ENCODE results near the gene STX11.

STX11 gene

DNA sequence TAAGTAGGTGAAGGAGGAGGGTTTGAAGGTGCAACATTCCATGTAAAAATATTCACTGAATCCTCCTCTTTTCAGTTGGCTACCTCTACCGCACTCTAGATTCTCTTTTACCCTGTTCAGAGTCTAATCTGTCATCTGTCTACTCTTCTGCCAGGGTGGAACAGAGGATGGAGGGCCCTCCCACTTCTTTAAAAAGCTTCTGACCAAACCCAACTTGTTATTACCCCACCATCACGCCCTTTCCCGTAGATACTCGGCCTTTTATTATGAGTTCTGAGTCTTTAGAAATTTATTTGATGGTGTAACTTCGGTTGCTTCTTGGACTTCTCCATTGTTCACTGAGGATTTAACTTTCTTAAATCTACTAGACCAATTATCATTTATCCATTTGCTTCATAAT lies 11.7 kb downstream of the STX11 start:
- no peak for DNase-seq
- TF ChIP-seq, protein P1, sequence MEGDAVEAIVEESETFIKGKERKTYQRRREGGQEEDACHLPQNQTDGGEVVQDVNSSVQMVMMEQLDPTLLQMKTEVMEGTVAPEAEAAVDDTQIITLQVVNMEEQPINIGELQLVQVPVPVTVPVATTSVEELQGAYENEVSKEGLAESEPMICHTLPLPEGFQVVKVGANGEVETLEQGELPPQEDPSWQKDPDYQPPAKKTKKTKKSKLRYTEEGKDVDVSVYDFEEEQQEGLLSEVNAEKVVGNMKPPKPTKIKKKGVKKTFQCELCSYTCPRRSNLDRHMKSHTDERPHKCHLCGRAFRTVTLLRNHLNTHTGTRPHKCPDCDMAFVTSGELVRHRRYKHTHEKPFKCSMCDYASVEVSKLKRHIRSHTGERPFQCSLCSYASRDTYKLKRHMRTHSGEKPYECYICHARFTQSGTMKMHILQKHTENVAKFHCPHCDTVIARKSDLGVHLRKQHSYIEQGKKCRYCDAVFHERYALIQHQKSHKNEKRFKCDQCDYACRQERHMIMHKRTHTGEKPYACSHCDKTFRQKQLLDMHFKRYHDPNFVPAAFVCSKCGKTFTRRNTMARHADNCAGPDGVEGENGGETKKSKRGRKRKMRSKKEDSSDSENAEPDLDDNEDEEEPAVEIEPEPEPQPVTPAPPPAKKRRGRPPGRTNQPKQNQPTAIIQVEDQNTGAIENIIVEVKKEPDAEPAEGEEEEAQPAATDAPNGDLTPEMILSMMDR (IDR thresholded peaks at IDR 0.05) = no peak
- peaks cover 2% of the 10 kb centered on the region for H3K4me1 Mint-ChIP-seq
- H3K27ac Mint-ChIP-seq = no peak overlapping the region
- no peaks in the 10 kb centered on the region for H3K36me3 Mint-ChIP-seq (ENCODE audit: low read depth)
- H3K4me3 Mint-ChIP-seq = no peak overlapping the region
- H3K27me3 Mint-ChIP-seq (ENCODE audit: low read depth, poor library complexity) = no peaks in the 10 kb centered on the region
- no peaks in the 10 kb centered on the region for H3K9me3 Mint-ChIP-seq

DNA sequence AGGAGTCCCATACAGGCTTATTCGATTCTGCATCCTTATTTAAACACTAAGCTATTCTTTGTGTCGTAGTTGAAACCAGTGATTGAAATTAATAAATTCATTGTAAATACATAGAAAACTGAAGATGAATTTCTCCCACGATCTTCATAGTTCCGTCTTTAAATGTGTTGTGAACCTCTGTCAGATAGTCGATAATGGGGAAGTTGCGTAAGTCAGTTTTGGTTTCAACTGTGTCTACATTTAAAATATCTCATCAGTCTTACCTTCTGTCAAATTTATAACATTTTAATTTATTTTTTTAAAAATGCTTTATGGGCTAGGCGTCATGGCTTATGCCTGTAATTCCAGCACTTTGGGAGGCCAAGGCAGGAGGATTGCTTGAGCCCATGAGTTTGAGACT lies 12.7 kb downstream of the STX11 start:
- Mint-ChIP-seq H3K4me1 (no peaks in the 10 kb centered on the region), H3K27ac (no peak overlapping the region), H3K27me3 (ENCODE audit: low read depth, poor library complexity) (no peaks in the 10 kb centered on the region), H3K36me3 (ENCODE audit: low read depth) (no peaks in the 10 kb centered on the region), H3K9me3 (no peaks in the 10 kb centered on the region), H3K4me3 (no peak overlapping the region)
- TF ChIP-seq, protein P1 (IDR thresholded peaks at IDR 0.05) = no peak
- DNase-seq = no peak

DNA sequence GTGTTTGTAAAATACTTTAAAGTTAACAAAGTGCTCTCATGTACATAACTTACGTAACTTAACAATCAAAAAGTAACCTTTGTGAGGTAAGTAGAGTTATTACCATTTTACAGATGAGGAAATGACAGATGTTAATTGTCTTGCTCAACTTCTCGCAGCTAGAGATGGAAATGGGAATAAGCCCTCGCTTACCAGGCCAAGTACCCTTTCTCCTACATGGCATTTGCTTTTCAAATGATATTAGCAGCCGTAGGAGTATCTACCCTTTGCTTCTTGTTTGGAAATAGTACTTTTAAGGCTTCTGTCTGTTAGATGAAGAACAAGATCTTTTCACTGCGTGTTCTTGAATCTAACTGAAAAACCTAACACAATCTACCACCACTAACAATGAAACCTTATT lies 15.5 kb downstream of the STX11 start:
- TF ChIP-seq, protein P1 (IDR thresholded peaks at IDR 0.05) = no peak
- Mint-ChIP-seq H3K27ac (no peak overlapping the region), H3K36me3 (ENCODE audit: low read depth) (no peaks in the 10 kb centered on the region), H3K4me1 (no peaks in the 10 kb centered on the region), H3K9me3 (no peaks in the 10 kb centered on the region), H3K4me3 (no peak overlapping the region), H3K27me3 (ENCODE audit: low read depth, poor library complexity) (peaks cover 20% of the 10 kb centered on the region)
- DNase-seq = no peak

DNA sequence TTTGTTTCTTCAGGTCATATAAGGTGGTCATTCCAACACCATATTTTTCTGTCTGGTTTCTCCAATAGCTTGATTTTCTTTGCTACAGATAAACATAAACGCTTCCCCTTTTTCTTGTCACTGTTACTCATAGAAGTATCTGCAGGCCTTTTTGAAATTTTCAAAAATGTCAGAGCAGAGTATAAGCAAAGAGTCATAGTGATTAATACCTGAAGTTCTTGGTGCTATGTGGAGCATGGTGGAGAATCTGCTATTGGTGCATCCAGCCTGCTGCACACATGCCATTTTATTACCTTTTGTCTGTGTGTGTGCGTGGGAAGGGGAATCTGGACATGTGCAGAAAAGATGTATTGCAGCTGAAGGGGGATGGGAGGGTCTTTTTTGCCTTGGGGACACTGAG lies 19.7 kb downstream of the STX11 start:
- TF ChIP-seq, protein P1 (IDR thresholded peaks at IDR 0.05) = no peak
- Mint-ChIP-seq H3K27me3 (ENCODE audit: low read depth, poor library complexity) (peaks cover 20% of the 10 kb centered on the region), H3K9me3 (no peaks in the 10 kb centered on the region), H3K36me3 (ENCODE audit: low read depth) (no peaks in the 10 kb centered on the region), H3K27ac (no peak overlapping the region), H3K4me1 (no peaks in the 10 kb centered on the region), H3K4me3 (no peak overlapping the region)
- DNase-seq = no peak

DNA sequence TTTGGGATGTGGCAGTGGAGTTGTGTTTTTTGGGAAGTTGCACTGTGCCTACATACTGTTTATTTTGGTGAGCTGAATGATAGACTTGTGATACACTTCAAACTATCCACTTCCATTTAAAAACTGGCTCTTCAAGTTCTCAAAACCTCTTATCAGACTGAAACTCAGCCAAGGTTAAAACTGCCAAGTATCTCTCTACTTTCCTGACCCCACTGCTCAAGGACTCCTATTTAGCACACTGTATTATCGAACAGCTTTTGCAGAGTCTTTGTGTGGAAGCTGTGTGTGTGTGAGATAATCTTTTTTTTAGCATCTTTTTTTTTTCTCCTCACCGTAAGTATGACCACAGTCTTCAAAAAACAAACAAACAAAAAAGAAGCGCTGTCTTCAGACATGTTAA lies 21.1 kb downstream of the STX11 start:
- Mint-ChIP-seq H3K36me3 (ENCODE audit: low read depth) (no peaks in the 10 kb centered on the region), H3K9me3 (no peaks in the 10 kb centered on the region), H3K27me3 (ENCODE audit: low read depth, poor library complexity) (peaks cover 20% of the 10 kb centered on the region), H3K4me3 (no peak overlapping the region), H3K4me1 (peaks cover 8% of the 10 kb centered on the region), H3K27ac (no peak overlapping the region)
- no peak for DNase-seq
- TF ChIP-seq, protein P1 (IDR thresholded peaks at IDR 0.05) = no peak

DNA sequence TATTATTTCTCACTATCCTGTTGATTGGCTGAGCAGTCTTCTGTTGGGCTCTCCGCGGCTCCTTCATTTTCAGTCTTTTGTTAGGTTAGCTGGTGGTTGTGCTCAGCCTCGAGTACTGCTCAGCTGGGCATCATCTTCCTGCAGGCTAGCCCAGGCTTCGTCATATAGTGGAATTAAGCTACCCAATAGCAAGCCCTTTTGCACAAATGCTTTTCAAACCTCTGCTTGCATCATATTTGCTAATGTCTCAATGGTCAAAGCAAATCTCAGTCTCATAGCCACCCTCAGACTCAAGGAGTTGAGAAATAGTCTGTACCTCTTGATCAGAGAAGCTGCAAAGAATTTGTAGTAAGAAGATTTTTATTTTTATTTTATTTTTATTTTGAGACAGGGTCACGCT lies 23.7 kb downstream of the STX11 start:
- no peak overlapping the region for H3K27ac Mint-ChIP-seq

More for the DNA sequence above, 23.7 kb downstream of the STX11 start:
- TF ChIP-seq, protein P1 (IDR thresholded peaks at IDR 0.05) = no peak
- Mint-ChIP-seq H3K9me3 (no peaks in the 10 kb centered on the region), H3K36me3 (ENCODE audit: low read depth) (no peaks in the 10 kb centered on the region), H3K27me3 (ENCODE audit: low read depth, poor library complexity) (peaks cover 15% of the 10 kb centered on the region), H3K4me1 (peaks cover 11% of the 10 kb centered on the region), H3K4me3 (no peak overlapping the region)
- DNase-seq = no peak

Measured in nephron progenitor cell (in vitro differentiated cells).